Esophagus muscularis mucosa (tissue), 4 donors: ENCODE results near the gene CDH22. TPM values are rescaled to one million over a fixed set of nuclear protein-coding genes. Genes with fewer than 3 reads are reported as not detected.

ENCODE experiments used
- DNase-seq: peaks from one replicate; pipeline ENCODE4 v3.0.0-alpha.2; 2017; ENCODE audit errors: extremely low spot score
- H3K27ac ChIP-seq, 4 donors: fragments of 200-600 bp; sonication (generic); replicated peaks in 1 of 4; 1 replicate in 3 of 4; 2 replicates in 1 of 4; pipeline ENCODE4 v1.5.1; 2016 to 2019; ENCODE audit warnings: mild to moderate bottlenecking in 1 of 4
- H3K27me3 ChIP-seq, 4 donors: fragments of 200-600 bp; sonication (generic); one replicate each; pipeline versions ENCODE4 v1.5.1 to v1.6.0; 2016 to 2019
- H3K36me3 ChIP-seq, 4 donors: fragments of 200-600 bp; sonication (generic); one replicate each; pipeline ENCODE4 v1.5.1; 2016 to 2019
- H3K4me1 ChIP-seq, 4 donors: fragments of 200-600 bp; sonication (generic); one replicate each; pipeline ENCODE4 v1.5.1; 2016 to 2019
- H3K4me3 ChIP-seq, 4 donors: fragments of 200-600 bp; sonication (generic); 1 replicate in 2 of 4; 2 replicates in 2 of 4; pipeline ENCODE4 v1.5.1; 2016 to 2019; ENCODE audit warnings: mild to moderate bottlenecking in 4 of 4, moderate library complexity in 1 of 4
- H3K9me3 ChIP-seq, 4 donors: fragments of 200-600 bp; sonication (generic); 1 replicate in 3 of 4; 2 replicates in 1 of 4; pipeline ENCODE4 v1.5.1; 2016 to 2019
- CTCF ChIP-seq, 3 experiments: fragments of 200-600 bp in 2 of 3; fragments of 450-650 bp in 1 of 3; sonication (generic) in 2 of 3; IDR thresholded peaks; one replicate each; pipeline ENCODE4 v1.5.1; 2017 to 2019; ENCODE audit warnings: antibody characterized with exemption in 3 of 3, mild to moderate bottlenecking in 2 of 3, moderate library complexity in 1 of 3
- EP300 ChIP-seq: sonication (generic); formaldehyde crosslinking; IDR thresholded peaks from one replicate; pipeline ENCODE4 v1.6.1; 2017; ENCODE audit warnings: antibody characterized with exemption
- POLR2A ChIP-seq: fragments of 450-650 bp; IDR thresholded peaks from one replicate; pipeline ENCODE4 v1.6.1; 2017; ENCODE audit warnings: antibody characterized with exemption, moderate library complexity, mild to moderate bottlenecking, low read depth
- POLR2AphosphoS5 ChIP-seq, 2 donors: sonication (generic); formaldehyde crosslinking; IDR thresholded peaks; one replicate each; pipeline ENCODE4 v1.6.1; 2017; ENCODE audit warnings: antibody characterized with exemption in 2 of 2
- WGBS: methylation state at CpG from one replicate; pipeline ENCODE4 v1.1.5; 2018; 5-methylcytosine and 5-hydroxymethylcytosine counted together
- intact Hi-C: fragments of 100-400 bp; cut with DNase I; formaldehyde crosslinking; loops from one replicate; pipeline ENCODE4 v1.15.1; 2023
- total RNA-seq, 4 donors: library from RNA; depleted of rRNA; stranded (reverse); fragments of >200 nt; gene quantifications; one replicate each; pipeline versions ENCODE4 v1.1.0 to v1.2.1, GENCODE V29; 2016

CDH22 gene
- total RNA-seq, 4 donors from 2014 or later: 0.17 to 0.69 (median 0.42) TPM; not detected in 1

DNA sequence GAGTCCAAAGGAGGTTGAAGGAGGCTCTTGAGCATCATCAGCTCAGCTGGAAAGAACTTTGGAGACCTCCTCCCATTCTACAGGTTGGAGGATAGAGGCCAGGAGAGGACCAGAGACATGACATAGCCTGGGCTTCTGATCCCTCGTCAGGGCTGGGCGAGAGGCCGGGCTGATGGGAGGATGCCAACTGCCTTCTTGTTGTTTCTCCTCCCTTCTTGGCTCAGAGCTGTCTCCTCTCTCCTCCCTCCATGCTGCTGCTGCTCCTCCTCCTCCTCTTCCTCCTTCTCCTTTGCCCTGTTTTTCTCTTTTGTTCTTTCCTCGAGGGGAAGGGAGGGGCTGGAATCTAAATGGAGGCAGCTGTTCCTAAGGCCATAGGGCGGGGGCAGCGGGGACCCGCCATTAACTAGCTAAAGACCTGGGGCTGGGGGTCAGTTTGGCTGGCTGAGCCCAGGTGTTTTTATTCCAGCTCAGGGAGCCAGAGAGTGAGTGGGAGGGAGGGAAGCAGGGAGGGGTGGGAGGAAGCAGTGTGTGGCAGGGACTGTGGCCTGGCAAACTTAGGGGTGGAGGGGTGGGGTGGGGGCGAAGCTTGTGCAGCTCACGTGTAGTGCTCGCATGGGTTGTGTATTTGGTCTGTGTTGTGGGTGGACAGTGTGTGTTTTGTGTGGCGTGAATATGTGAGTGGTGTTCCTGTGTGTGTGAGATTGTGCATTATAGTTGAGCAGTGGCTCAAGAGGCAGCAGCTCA is 105.4 kb downstream of the CDH22 start:
- H3K4me3 ChIP-seq: no peak overlapping the region
- peaks cover 0 to 95% (median 14%) of the 10 kb centered on the region in 4 donors for H3K27me3 ChIP-seq
- intact Hi-C loops: no loop called here
- TF ChIP-seq CTCF (IDR thresholded peaks at IDR 0.05): no peak
- TF ChIP-seq EP300: no peak
- no peak for TF ChIP-seq POLR2A
- TF ChIP-seq POLR2AphosphoS5 (IDR thresholded peaks at IDR 0.05): no peak
- H3K27ac ChIP-seq: no peak overlapping the region
- no peaks in the 10 kb centered on the region for H3K36me3 ChIP-seq
- no peaks in the 10 kb centered on the region for H3K9me3 ChIP-seq
- H3K4me1 ChIP-seq: peaks cover 11 to 31% (median 19%) of the 10 kb centered on the region in 4 donors
- WGBS: 22% methylated on average over 11 of the region's 11 CpGs
- no peak for DNase-seq

- Histone ChIP-seq H3K36me3 (no peaks in the 10 kb centered on the region), H3K27ac (no peak overlapping the region), H3K9me3 (no peaks in the 10 kb centered on the region), H3K27me3 (peaks cover 0 to 98% (median 18%) of the 10 kb centered on the region in 4 donors), H3K4me3 (no peak overlapping the region), H3K4me1 (peaks cover 0 to 27% (median 18%) of the 10 kb centered on the region in 4 donors)
- intact Hi-C loops: no loop called here
- no peak for DNase-seq
- TF ChIP-seq EP300: no peak
- TF ChIP-seq CTCF (IDR thresholded peaks at IDR 0.05): no peak
- no peak for TF ChIP-seq POLR2AphosphoS5 (IDR thresholded peaks at IDR 0.05)
- TF ChIP-seq POLR2A: no peak
- 53% methylated on average over 50 of the region's 55 CpGs for WGBS
Observed at GRCh38 chr20:46200582-46201570, 107.4 kb downstream of the CDH22 start.

DNA sequence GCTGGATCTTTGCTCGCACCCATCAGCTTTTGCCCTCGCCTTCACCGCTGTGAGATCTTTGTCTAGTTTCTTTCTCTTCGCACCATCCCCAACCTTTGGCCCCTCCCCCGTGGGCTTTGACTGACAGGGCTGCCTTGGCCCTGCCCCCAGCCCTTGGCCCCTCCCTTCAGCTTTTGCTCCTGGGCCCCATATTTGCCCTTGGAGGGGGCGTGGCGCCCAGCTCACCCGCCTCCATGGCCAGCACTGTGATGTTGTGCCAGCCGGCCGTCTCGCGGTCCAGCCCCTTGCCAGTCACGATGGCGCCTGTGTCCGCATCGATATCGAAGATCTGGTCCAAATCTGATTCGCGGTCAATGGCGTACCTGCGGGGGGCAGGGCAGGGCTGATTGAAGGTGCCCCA is 109.1 kb downstream of the CDH22 start:
- WGBS: 30% methylated on average over 19 of the region's 21 CpGs
- H3K4me1 ChIP-seq: peaks cover 0 to 15% (median 12%) of the 10 kb centered on the region in 4 donors
- H3K27me3 ChIP-seq: peaks cover 0 to 100% (median 18%) of the 10 kb centered on the region in 4 donors
- H3K27ac ChIP-seq: no peak overlapping the region
- intact Hi-C loops: no loop called here
- no peak overlapping the region for H3K4me3 ChIP-seq
- TF ChIP-seq POLR2A (no peak), POLR2AphosphoS5 (IDR thresholded peaks at IDR 0.05) (no peak), EP300 (no peak), CTCF (IDR thresholded peaks at IDR 0.05) (no peak)
- DNase-seq: no peak
- H3K36me3 ChIP-seq: no peaks in the 10 kb centered on the region
- no peaks in the 10 kb centered on the region for H3K9me3 ChIP-seq

- Histone ChIP-seq H3K27me3 (peaks cover 0 to 82% (median 15%) of the 10 kb centered on the region in 4 donors), H3K4me1 (peaks cover 0 to 7% (median 5%) of the 10 kb centered on the region in 4 donors), H3K4me3 (no peak overlapping the region), H3K36me3 (no peaks in the 10 kb centered on the region), H3K9me3 (no peaks in the 10 kb centered on the region), H3K27ac (no peak overlapping the region)
- TF ChIP-seq EP300 (no peak), CTCF (IDR thresholded peaks at IDR 0.05) (no peak), POLR2AphosphoS5 (IDR thresholded peaks at IDR 0.05) (no peak), POLR2A (no peak)
- DNase-seq: no peak
- intact Hi-C loops: no loop called here
- WGBS: 63% methylated on average over 3 of the region's 3 CpGs
Observed at GRCh38 chr20:46196990-46197389, 111.3 kb downstream of the CDH22 start.
